Middle frontal gyrus (tissue), 1 donor: ENCODE results near the gene GIPR.
"Not testable (repeated sequence)": the region's sequence is repeated elsewhere in the genome, so short reads cannot be mapped to it uniquely, and the experiment has no call there.

Experiments used
- DNase-seq: peaks from one replicate; pipeline ENCODE4 v3.0.0-alpha.2; 2015; ENCODE audit warnings: low spot score; ENCODE audit errors: extremely low spot score

Gene GIPR

GRCh38 chr19:45691516-45692186, 23.6 kb downstream of the GIPR start, which contains the start of gene SNRPD2:
SNRPD2 (minus strand) TSS chr19:45691953; CDS start chr19:45691888, 65 bp downstream.
- peak; percentile 90 for DNase-seq

GRCh38 chr19:45692187-45693105, 24.4 kb downstream of the GIPR start, which contains the start of gene QPCTL:
QPCTL (plus strand) TSS chr19:45692666; CDS start chr19:45692704, 38 bp downstream.
- DNase-seq: peak; percentile 97

- DNase-seq: no peak
These were observed 25.2 kb downstream of the GIPR start for GRCh38 chr19:45693106-45693788.

GRCh38 chr19:45701676-45702075, 33.7 kb downstream of the GIPR start:
- DNase-seq: no peak

GRCh38 chr19:45705115-45705514, 37.1 kb downstream of the GIPR start:
- DNase-seq: no peak

GRCh38 chr19:45705710-45706415, 37.8 kb downstream of the GIPR start:
- no peak for DNase-seq

GRCh38 chr19:45710356-45711130, 42.5 kb downstream of the GIPR start:
- DNase-seq: no peak

GRCh38 chr19:45711851-45712698, 44.1 kb downstream of the GIPR start:
- no peak for DNase-seq

GRCh38 chr19:45712699-45713067, 44.7 kb downstream of the GIPR start:
- DNase-seq: no peak

GRCh38 chr19:45713141-45713540, 45.1 kb downstream of the GIPR start:
- DNase-seq: no peak

GRCh38 chr19:45715139-45715538, 47.1 kb downstream of the GIPR start:
- no peak for DNase-seq

GRCh38 chr19:45716359-45717130, 48.5 kb downstream of the GIPR start:
- DNase-seq: no peak

GRCh38 chr19:45717131-45717982, 49.3 kb downstream of the GIPR start:
- peak; percentile 99 for DNase-seq

GRCh38 chr19:45717983-45718650, 50.1 kb downstream of the GIPR start:
- no peak for DNase-seq

- DNase-seq: not testable (repeated sequence)
These were observed 52.0 kb downstream of the GIPR start for GRCh38 chr19:45720065-45720464.

- not testable (repeated sequence) for DNase-seq
These were observed 60.7 kb downstream of the GIPR start for GRCh38 chr19:45728683-45729082.

GRCh38 chr19:45729800-45730290, 61.8 kb downstream of the GIPR start:
- DNase-seq: no peak
